Measurements from ENCODE around the gene VPS45. TPM values are rescaled to one million over a fixed set of nuclear protein-coding genes. Genes with fewer than 3 reads are reported as not detected.

The VPS45 gene
- total and polyA plus RNA-seq, 2 of the 8 experiments (the other 6 are each of a cell fraction or from before 2014, with no cell fraction given): 19.1 to 27.6 TPM

GRCh38 chr1:150185481-150185880, 117.9 kb downstream of the VPS45 start:
- Histone ChIP-seq H4K20me1 (replicated peaks in 1 of 2; ENCODE audit: control insufficient read depth in 1 of 2, insufficient read depth in 2 of 2, low read length in 2 of 2) (no peaks in the 10 kb centered on the region), H4K8ac (ENCODE audit: extremely low read depth, insufficient read depth, low read length) (no peak overlapping the region), H4K91ac (replicated peaks; ENCODE audit: insufficient read length, low read length) (no peak overlapping the region), H2BK120ac (replicated peaks; ENCODE audit: low read depth, low read length) (no peak overlapping the region), H2BK15ac (ENCODE audit: low read length) (no peak overlapping the region), H3K4me2 (ENCODE audit: insufficient read depth in 1 of 2, low read depth in 2 of 2, low read length in 2 of 2) (no peak overlapping the region), H3K56ac (replicated peaks; ENCODE audit: insufficient read length, low read depth, low read length) (no peak overlapping the region), H3K4me3 (ENCODE audit: extremely low read depth in 1 of 4, insufficient read depth in 2 of 4, low read depth in 3 of 4, low read length in 4 of 4) (no peak overlapping the region), H3K18ac (ENCODE audit: extremely low read depth, low read length) (no peak overlapping the region), H3K14ac (ENCODE audit: insufficient read length) (no peak overlapping the region), H2BK12ac (ENCODE audit: low read depth, low read length) (no peak overlapping the region), H3K9ac (replicated peaks in 1 of 4; ENCODE audit: extremely low read depth in 1 of 4, low read depth in 3 of 4, low read length in 3 of 4) (no peak overlapping the region), H3K23me2 (ENCODE audit: low read depth, low read length) (no peaks in the 10 kb centered on the region), H3K9me3 (ENCODE audit: insufficient read depth in 2 of 2, low read depth in 1 of 2, low read length in 1 of 2) (no peaks in the 10 kb centered on the region), H3K27me3 (replicated peaks in 1 of 4; ENCODE audit: control insufficient read depth in 3 of 4, extremely low read depth in 1 of 4, insufficient read depth in 3 of 4, low read length in 3 of 4) (no peaks in the 10 kb centered on the region), H2BK5ac (ENCODE audit: low read depth, low read length) (no peak overlapping the region), H3K36me3 (ENCODE audit: control insufficient read depth in 2 of 4, insufficient read depth in 4 of 4, low read length in 3 of 4) (no peaks in the 10 kb centered on the region), H3K79me2 (ENCODE audit: control insufficient read depth in 1 of 2, insufficient read depth in 2 of 2, low read length in 2 of 2) (no peaks in the 10 kb centered on the region), H3K79me1 (ENCODE audit: low read depth, low read length) (no peaks in the 10 kb centered on the region), H2AK5ac (ENCODE audit: low read depth, low read length) (no peak overlapping the region), H3K27ac (ENCODE audit: low read depth, low read length) (no peak overlapping the region), H3K4me1 (replicated peaks in 1 of 4; ENCODE audit: control insufficient read depth in 3 of 4, insufficient read depth in 4 of 4, low read length in 3 of 4) (peaks cover 0 to 3% (median 0%) of the 10 kb centered on the region in 4 experiments; a peak in 1 of 7 replicates), H4K5ac (ENCODE audit: insufficient read length, low read depth, low read length) (no peak overlapping the region), H2AFZ (ENCODE audit: low read length) (no peak overlapping the region), H3K23ac (ENCODE audit: insufficient read length) (no peak overlapping the region), H3K4ac (replicated peaks; ENCODE audit: insufficient read length, low read depth, low read length) (no peak overlapping the region), H2BK20ac (ENCODE audit: low read length) (no peak overlapping the region)
- DNase-seq (ENCODE audit: low read depth in 1 of 2, low spot score in 2 of 2): no peak
- CTCF ChIA-PET (ENCODE audit: partially characterized antibody): interaction anchor here (1.5 kb wide), 1 partner anchor 19 kb away, joined by 5 read pairs; no protein-coding TSS in a partner anchor
- TF ChIP-seq YY1 (IDR thresholded peaks at IDR 0.05; ENCODE audit: low read depth, low read length): no peak
- no peak for TF ChIP-seq POLR2AphosphoS5 (IDR thresholded peaks at IDR 0.05; ENCODE audit: low read depth, low read length)
- TF ChIP-seq TAF1 (IDR thresholded peaks at IDR 0.05; ENCODE audit: low read depth, low read length): no peak
- TF ChIP-seq CBX5 (IDR thresholded peaks at IDR 0.05; ENCODE audit: low read depth, low read length): no peak
- no peak for TF ChIP-seq RNF2 (IDR thresholded peaks at IDR 0.05; ENCODE audit: borderline replicate concordance, low read depth, low read length, missing control alignments, poor library complexity, severe bottlenecking)
- TF ChIP-seq EZH2 (IDR thresholded peaks at IDR 0.05; ENCODE audit: low read depth, low read length, severe bottlenecking): no peak
- no peak for TF ChIP-seq HDAC6 (IDR thresholded peaks at IDR 0.05; ENCODE audit: low read depth, low read length)
- TF ChIP-seq NRF1 (IDR thresholded peaks at IDR 0.05; ENCODE audit: low read depth, low read length): no peak
- POLR2A ChIA-PET (ENCODE audit: partially characterized antibody): interaction anchor here (1.0 to 3.5 kb wide), 4 partner anchors 9 to 298 kb away, joined by 3 to 22 read pairs (median 4); partner anchors contain the start of gene VPS45
- FAIRE-seq: no peak
- 87% methylated on average over 7 of the region's 7 CpGs; no CpG with 5 or more reads in 1 of the 2 experiments for WGBS, 2 experiments (ENCODE audit: extremely low coverage in 1 of 2, insufficient coverage in 1 of 2, insufficient read length in 1 of 2, insufficient replicate concordance in 2 of 2, low coverage in 1 of 2, low lambda C conversion rate in 2 of 2, missing lambda C conversion rate in 1 of 2)

All from H1 (cell line).